ENCODE measurements around the gene HLA-DOA.

GRCh38 chr6:33004940-33005339, 4.5 kb downstream of the HLA-DOA start:
- no peak for TF ChIP-seq CTCF (IDR thresholded peaks at IDR 0.05; ENCODE audit: low read depth, low read length)
- no peak for TF ChIP-seq EZH2phosphoT487 (IDR thresholded peaks at IDR 0.05; ENCODE audit: low read depth)
